GM23338 (cell line): ENCODE measurements around the gene SH3D21. TPM values are rescaled to one million over a fixed set of nuclear protein-coding genes. Genes with fewer than 3 reads are reported as not detected.

Source experiments
- ATAC-seq: fragments of 200-7000 bp; cut with Tn5 transposase; 3 replicates; pipeline ENCODE4 v1.9.1; 2020
- DNase-seq: peaks from one replicate; pipeline ENCODE4 v3.0.0-alpha.2; 2015; ENCODE audit warnings: low spot score
- H2AFZ ChIP-seq: fragments of 200-600 bp; sonication (generic); 2 replicates; pipeline ENCODE4 v1.8.0; 2016; ENCODE audit warnings: antibody characterized with exemption, mild to moderate bottlenecking, moderate library complexity
- H3F3A ChIP-seq: fragments of 200-600 bp; sonication (generic); replicated peaks from 2 replicates; pipeline ENCODE4 v1.8.0; 2017; ENCODE audit warnings: antibody characterized with exemption, mixed run types, low read depth
- H3K27ac ChIP-seq: fragments of 200-600 bp; sonication (generic); 2 replicates; pipeline ENCODE4 v1.6.1; 2016; ENCODE audit warnings: low read depth
- H3K27me3 ChIP-seq: fragments of 200-600 bp; sonication (generic); 2 replicates; pipeline ENCODE4 v1.8.0; 2016; ENCODE audit warnings: mild to moderate bottlenecking, mixed run types, moderate library complexity; ENCODE audit not compliant: insufficient read depth
- H3K36me3 ChIP-seq: fragments of 200-600 bp; sonication (generic); 2 replicates; pipeline ENCODE4 v1.8.0; 2016; ENCODE audit warnings: mild to moderate bottlenecking; ENCODE audit not compliant: insufficient read depth
- H3K4me1 ChIP-seq: fragments of 200-600 bp; sonication (generic); 2 replicates; pipeline ENCODE4 v1.8.0; 2016; ENCODE audit warnings: mild to moderate bottlenecking, moderate library complexity; ENCODE audit not compliant: insufficient read depth
- H3K4me2 ChIP-seq: fragments of 200-600 bp; sonication (generic); 2 replicates; pipeline ENCODE4 v1.7.1; 2017; ENCODE audit warnings: mixed run types
- H3K4me3 ChIP-seq: fragments of 200-600 bp; sonication (generic); 2 replicates; pipeline ENCODE4 v1.6.1; 2016; ENCODE audit warnings: mixed run types
- H3K79me2 ChIP-seq: fragments of 200-600 bp; sonication (generic); replicated peaks from 2 replicates; pipeline ENCODE4 v1.8.0; 2017; ENCODE audit warnings: mild to moderate bottlenecking; ENCODE audit not compliant: insufficient read depth
- H3K9me2 ChIP-seq: fragments of 200-600 bp; sonication (generic); 2 replicates; pipeline ENCODE4 v1.8.0; 2017; ENCODE audit not compliant: insufficient read depth
- H4K20me1 ChIP-seq: fragments of 200-600 bp; sonication (generic); replicated peaks from 2 replicates; pipeline ENCODE4 v1.8.0; 2017; ENCODE audit warnings: mild to moderate bottlenecking; ENCODE audit not compliant: insufficient read depth
- H3K27ac Mint-ChIP-seq: 2 replicates; pipeline ENCODE4 v1.8.0; 2020; ENCODE audit warnings: inconsistent platforms, mild to moderate bottlenecking, moderate library complexity, mixed read lengths
- H3K27me3 Mint-ChIP-seq: 3 replicates; pipeline ENCODE4 v1.8.0; 2022; ENCODE audit warnings: low read depth, mild to moderate bottlenecking, moderate library complexity, mixed read lengths, inconsistent platforms; ENCODE audit not compliant: insufficient read depth, poor library complexity
- H3K36me3 Mint-ChIP-seq: 3 replicates; pipeline ENCODE4 v1.8.0; 2021; ENCODE audit warnings: low read depth, mild to moderate bottlenecking, inconsistent platforms, moderate library complexity, mixed read lengths
- H3K4me1 Mint-ChIP-seq: 3 replicates; pipeline ENCODE4 v1.8.0; 2020; ENCODE audit warnings: mild to moderate bottlenecking, inconsistent platforms, mixed read lengths
- H3K4me3 Mint-ChIP-seq: 3 replicates; pipeline ENCODE4 v1.8.0; 2021; ENCODE audit warnings: moderate library complexity, mild to moderate bottlenecking, inconsistent platforms, mixed read lengths
- H3K9me3 Mint-ChIP-seq: 3 replicates; pipeline ENCODE4 v1.8.0; 2020; ENCODE audit warnings: moderate library complexity, mild to moderate bottlenecking, inconsistent platforms, mixed read lengths
- CREB1 ChIP-seq: fragments of 250-450 bp; sonication (Bioruptor Pico); IDR thresholded peaks from 2 replicates; pipeline ENCODE4 v1.5.0; 2020; ENCODE audit warnings: low read depth, mild to moderate bottlenecking, moderate library complexity
- CTCF ChIP-seq, 2 experiments: fragments of 200-600 bp in 1 of 2; sonication (generic) in 1 of 2; conservative IDR thresholded peaks; 2 replicates each; pipeline versions ENCODE4 v1.5.1 to v1.6.1; 2016 to 2017; ENCODE audit warnings: antibody characterized with exemption in 2 of 2, low read depth in 2 of 2, mild to moderate bottlenecking in 2 of 2, moderate library complexity in 1 of 2
- EZH2 ChIP-seq: fragments of 200-600 bp; sonication (generic); IDR thresholded peaks from one replicate; pipeline ENCODE4 v1.8.0; 2017; ENCODE audit warnings: antibody characterized with exemption, mild to moderate bottlenecking, low read depth; ENCODE audit not compliant: unreplicated experiment
- EZH2phosphoT487 ChIP-seq: fragments of 200-600 bp; sonication (generic); IDR thresholded peaks from one replicate; pipeline ENCODE4 v1.8.1; 2018; ENCODE audit warnings: antibody characterized with exemption; ENCODE audit not compliant: unreplicated experiment
- NANOG ChIP-seq: IDR thresholded peaks from 2 replicates; pipeline ENCODE4 v1.6.1; 2016; ENCODE audit warnings: antibody characterized with exemption, borderline replicate concordance
- POLR2AphosphoS5 ChIP-seq: IDR thresholded peaks from 2 replicates; pipeline ENCODE4 v1.6.1; 2016; ENCODE audit warnings: antibody characterized with exemption, low read depth
- ZNF114 ChIP-seq: fragments of 250-450 bp; sonication (Bioruptor Pico); IDR thresholded peaks from 2 replicates; pipeline ENCODE4 v1.5.0; 2020; ENCODE audit warnings: mild to moderate bottlenecking, moderate library complexity
- ZNF462 ChIP-seq: fragments of 250-450 bp; sonication (Bioruptor Pico); IDR thresholded peaks from 2 replicates; pipeline ENCODE4 v1.5.0; 2020; ENCODE audit warnings: mild to moderate bottlenecking, moderate library complexity
- polyA plus RNA-seq: library from polyadenylated mRNA; unstranded; fragments of >200 nt; fragmentation: Nextera tagmentation; extraction: Ambion mirVana; gene quantifications from 2 replicates; pipeline ENCODE4 v1.2.1, GENCODE V29; 2016
- total RNA-seq: library from RNA; depleted of rRNA; stranded (reverse); fragments of >200 nt; shearing (Covaris generic); gene quantifications from 2 replicates; pipeline ENCODE4 v1.2.3, GENCODE V29; 2014
- TF ChIP-seq, protein P1 (sequence below): IDR thresholded peaks from 2 replicates; pipeline ENCODE4 v1.6.1; 2016; ENCODE audit warnings: antibody characterized with exemption
- TF ChIP-seq, protein P2 (sequence below): IDR thresholded peaks from one replicate; pipeline ENCODE4 v1.6.1; 2018; ENCODE audit warnings: antibody characterized with exemption; ENCODE audit not compliant: unreplicated experiment

Gene SH3D21
- total and polyA plus RNA-seq, 2 experiments from 2014 or later, result 3.7 to 6.3 TPM

- TF ChIP-seq, protein P1, sequence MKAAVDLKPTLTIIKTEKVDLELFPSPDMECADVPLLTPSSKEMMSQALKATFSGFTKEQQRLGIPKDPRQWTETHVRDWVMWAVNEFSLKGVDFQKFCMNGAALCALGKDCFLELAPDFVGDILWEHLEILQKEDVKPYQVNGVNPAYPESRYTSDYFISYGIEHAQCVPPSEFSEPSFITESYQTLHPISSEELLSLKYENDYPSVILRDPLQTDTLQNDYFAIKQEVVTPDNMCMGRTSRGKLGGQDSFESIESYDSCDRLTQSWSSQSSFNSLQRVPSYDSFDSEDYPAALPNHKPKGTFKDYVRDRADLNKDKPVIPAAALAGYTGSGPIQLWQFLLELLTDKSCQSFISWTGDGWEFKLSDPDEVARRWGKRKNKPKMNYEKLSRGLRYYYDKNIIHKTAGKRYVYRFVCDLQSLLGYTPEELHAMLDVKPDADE, result no peak
- no peak for TF ChIP-seq ZNF462 (CRISPR knock-in tag)
- TF ChIP-seq EZH2phosphoT487, result no peak
Measured at GRCh38 chr1:36269408-36269838, 36.7 kb upstream of the SH3D21 start (continued).

GRCh38 chr1:36273024-36273423 is 33.1 kb upstream of the SH3D21 start:
- H3K27ac ChIP-seq, result no peak overlapping the region
- H4K20me1 ChIP-seq, result peaks cover 38% of the 10 kb centered on the region
- no peaks in the 10 kb centered on the region for H3K9me2 ChIP-seq
- Mint-ChIP-seq H3K4me3 (no peak overlapping the region), H3K9me3 (no peaks in the 10 kb centered on the region), H3K4me1 (no peaks in the 10 kb centered on the region), H3K27ac (no peak overlapping the region), H3K27me3 (peaks cover 5% of the 10 kb centered on the region), H3K36me3 (peaks cover 44% of the 10 kb centered on the region)
- DNase-seq (no peak), ATAC-seq (no peak)
- peaks cover 92% of the 10 kb centered on the region for H3K79me2 ChIP-seq
- no peak overlapping the region for H3K4me2 ChIP-seq
- no peak for TF ChIP-seq POLR2AphosphoS5
- no peak for TF ChIP-seq CTCF (conservative IDR thresholded peaks at IDR 0.05; ENCODE audit: low read depth in 2 of 2)
- no peak for TF ChIP-seq ZNF114 (CRISPR knock-in tag)
- TF ChIP-seq, protein P1, result no peak
- TF ChIP-seq CREB1 (CRISPR knock-in tag), result no peak
- TF ChIP-seq, protein P2, sequence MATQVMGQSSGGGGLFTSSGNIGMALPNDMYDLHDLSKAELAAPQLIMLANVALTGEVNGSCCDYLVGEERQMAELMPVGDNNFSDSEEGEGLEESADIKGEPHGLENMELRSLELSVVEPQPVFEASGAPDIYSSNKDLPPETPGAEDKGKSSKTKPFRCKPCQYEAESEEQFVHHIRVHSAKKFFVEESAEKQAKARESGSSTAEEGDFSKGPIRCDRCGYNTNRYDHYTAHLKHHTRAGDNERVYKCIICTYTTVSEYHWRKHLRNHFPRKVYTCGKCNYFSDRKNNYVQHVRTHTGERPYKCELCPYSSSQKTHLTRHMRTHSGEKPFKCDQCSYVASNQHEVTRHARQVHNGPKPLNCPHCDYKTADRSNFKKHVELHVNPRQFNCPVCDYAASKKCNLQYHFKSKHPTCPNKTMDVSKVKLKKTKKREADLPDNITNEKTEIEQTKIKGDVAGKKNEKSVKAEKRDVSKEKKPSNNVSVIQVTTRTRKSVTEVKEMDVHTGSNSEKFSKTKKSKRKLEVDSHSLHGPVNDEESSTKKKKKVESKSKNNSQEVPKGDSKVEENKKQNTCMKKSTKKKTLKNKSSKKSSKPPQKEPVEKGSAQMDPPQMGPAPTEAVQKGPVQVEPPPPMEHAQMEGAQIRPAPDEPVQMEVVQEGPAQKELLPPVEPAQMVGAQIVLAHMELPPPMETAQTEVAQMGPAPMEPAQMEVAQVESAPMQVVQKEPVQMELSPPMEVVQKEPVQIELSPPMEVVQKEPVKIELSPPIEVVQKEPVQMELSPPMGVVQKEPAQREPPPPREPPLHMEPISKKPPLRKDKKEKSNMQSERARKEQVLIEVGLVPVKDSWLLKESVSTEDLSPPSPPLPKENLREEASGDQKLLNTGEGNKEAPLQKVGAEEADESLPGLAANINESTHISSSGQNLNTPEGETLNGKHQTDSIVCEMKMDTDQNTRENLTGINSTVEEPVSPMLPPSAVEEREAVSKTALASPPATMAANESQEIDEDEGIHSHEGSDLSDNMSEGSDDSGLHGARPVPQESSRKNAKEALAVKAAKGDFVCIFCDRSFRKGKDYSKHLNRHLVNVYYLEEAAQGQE, result no peak
- no peak for TF ChIP-seq NANOG
- no peak for TF ChIP-seq EZH2
- TF ChIP-seq EZH2phosphoT487, result no peak
- no peak overlapping the region for H3K4me3 ChIP-seq
- H3K36me3 ChIP-seq, result no peaks in the 10 kb centered on the region
- H3K27me3 ChIP-seq, result no peaks in the 10 kb centered on the region
- H3F3A ChIP-seq, result 0 out of 2 replicates have a peak, but pooled peaks cover 4% of the 10 kb centered on the region
- no peaks in the 10 kb centered on the region for H3K4me1 ChIP-seq
- no peak overlapping the region for H2AFZ ChIP-seq
